SU-DHL-6 (cell line): ENCODE results near the gene IQCN.

Experiments
- H2AFZ ChIP-seq: fragments of 200-600 bp; sonication (generic); 2 replicates; pipeline ENCODE4 v1.6.1; 2014; ENCODE audit warnings: low read depth, mild to moderate bottlenecking, moderate library complexity, mixed read lengths, antibody characterized with exemption, low read length; ENCODE audit not compliant: severe bottlenecking
- H3F3A ChIP-seq: fragments of 200-600 bp; shearing (Covaris generic); 2 replicates; pipeline ENCODE4 v1.6.0; 2016; ENCODE audit warnings: antibody characterized with exemption, mild to moderate bottlenecking; ENCODE audit not compliant: insufficient read depth
- H3K27ac ChIP-seq: fragments of 200-600 bp; sonication (generic); 2 replicates; pipeline ENCODE4 v1.5.1; 2016; ENCODE audit warnings: low read depth, mild to moderate bottlenecking, low read length, moderate library complexity, mixed read lengths
- H3K27me3 ChIP-seq: fragments of 200-600 bp; sonication (generic), shearing (Covaris generic); 2 replicates; pipeline ENCODE4 v1.6.0; 2014; ENCODE audit warnings: mild to moderate bottlenecking, low read length
- H3K36me3 ChIP-seq: fragments of 200-600 bp; sonication (generic); 2 replicates; pipeline ENCODE4 v1.6.1; 2014; ENCODE audit warnings: mild to moderate bottlenecking, low read length, mixed read lengths
- H3K4me2 ChIP-seq: fragments of 300-600, 200-600 bp; shearing (Covaris generic), sonication (generic); 2 replicates; pipeline ENCODE4 v1.6.0; 2014; ENCODE audit warnings: low read length, low read depth, mild to moderate bottlenecking; ENCODE audit not compliant: poor library complexity, severe bottlenecking
- H3K4me3 ChIP-seq: fragments of 200-600 bp; sonication (generic); 2 replicates; pipeline ENCODE4 v1.5.1; 2014; ENCODE audit warnings: antibody characterized with exemption, low read length, mild to moderate bottlenecking, mixed read lengths; ENCODE audit not compliant: insufficient read depth, poor library complexity, severe bottlenecking
- H3K79me2 ChIP-seq: fragments of 200-600 bp; sonication (generic); 2 replicates; pipeline ENCODE4 v1.6.1; 2014; ENCODE audit warnings: mild to moderate bottlenecking, low read length, moderate library complexity; ENCODE audit not compliant: insufficient read depth
- H3K9ac ChIP-seq: fragments of 200-600 bp; sonication (generic); 2 replicates; pipeline ENCODE4 v1.7.0; 2014; ENCODE audit warnings: mild to moderate bottlenecking, low read length
- H3K9me2 ChIP-seq: fragments of 200-600 bp; sonication (generic); replicated peaks from 2 replicates; pipeline ENCODE4 v1.6.1; 2014; ENCODE audit warnings: low read length; ENCODE audit not compliant: insufficient read depth
- H3K9me3 ChIP-seq: fragments of 200-600 bp; sonication (generic); 2 replicates; pipeline ENCODE4 v1.6.1; 2014; ENCODE audit warnings: low read length, mixed read lengths; ENCODE audit not compliant: insufficient read depth
- H4K20me1 ChIP-seq: fragments of 200-600 bp; sonication (generic); 2 replicates; pipeline ENCODE4 v1.6.1; 2014; ENCODE audit warnings: low read depth, mild to moderate bottlenecking, antibody characterized with exemption, low read length, moderate library complexity, mixed read lengths
- CTCF ChIP-seq: fragments of 200-600 bp; sonication (generic); IDR thresholded peaks from one replicate; pipeline ENCODE4 v1.5.1; 2017; ENCODE audit warnings: antibody characterized with exemption, mild to moderate bottlenecking, low read length, moderate library complexity; ENCODE audit not compliant: insufficient read depth, poor library complexity, severe bottlenecking
- EZH2phosphoT487 ChIP-seq: fragments of 200-600 bp; sonication (generic), shearing (Covaris generic); conservative IDR thresholded peaks from 2 replicates; pipeline ENCODE4 v1.6.1; 2018; ENCODE audit warnings: mild to moderate bottlenecking, antibody characterized with exemption, low read length, moderate library complexity, mixed read lengths

IQCN gene

GRCh38 chr19:18233224-18233825 is 40.9 kb downstream of the IQCN start:
- no peak overlapping the region for H3K9ac ChIP-seq
- H3K27me3 ChIP-seq, result no peaks in the 10 kb centered on the region
- no peak overlapping the region for H3K27ac ChIP-seq
- H4K20me1 ChIP-seq, result no peaks in the 10 kb centered on the region
- no peak overlapping the region for H3K4me2 ChIP-seq
- no peak overlapping the region for H3K4me3 ChIP-seq
- no peaks in the 10 kb centered on the region for H3K9me2 ChIP-seq
- no peaks in the 10 kb centered on the region for H3K79me2 ChIP-seq
- H3F3A ChIP-seq, result no peaks in the 10 kb centered on the region
- H3K9me3 ChIP-seq, result no peaks in the 10 kb centered on the region
- H2AFZ ChIP-seq, result no peak overlapping the region
- no peak for TF ChIP-seq CTCF
- TF ChIP-seq EZH2phosphoT487, result no peak
- H3K36me3 ChIP-seq, result no peaks in the 10 kb centered on the region

GRCh38 chr19:18232540-18233223 is 41.6 kb downstream of the IQCN start:
- no peak for TF ChIP-seq CTCF
- H3K9me3 ChIP-seq, result no peaks in the 10 kb centered on the region
- no peak overlapping the region for H3K9ac ChIP-seq
- no peak overlapping the region for H3K4me3 ChIP-seq
- no peak overlapping the region for H2AFZ ChIP-seq
- H3K27ac ChIP-seq, result no peak overlapping the region
- no peaks in the 10 kb centered on the region for H4K20me1 ChIP-seq
- no peaks in the 10 kb centered on the region for H3K27me3 ChIP-seq
- H3F3A ChIP-seq, result no peaks in the 10 kb centered on the region
- no peaks in the 10 kb centered on the region for H3K9me2 ChIP-seq
- H3K79me2 ChIP-seq, result no peaks in the 10 kb centered on the region
- H3K4me2 ChIP-seq, result no peak overlapping the region
- H3K36me3 ChIP-seq, result no peaks in the 10 kb centered on the region

GRCh38 chr19:18231775-18232174 is 42.5 kb downstream of the IQCN start:
- no peak overlapping the region for H3K9ac ChIP-seq
- no peak overlapping the region for H3K4me3 ChIP-seq
- H3K36me3 ChIP-seq, result no peaks in the 10 kb centered on the region
- no peak overlapping the region for H2AFZ ChIP-seq
- H3K79me2 ChIP-seq, result no peaks in the 10 kb centered on the region
- no peaks in the 10 kb centered on the region for H4K20me1 ChIP-seq
- H3K9me3 ChIP-seq, result no peaks in the 10 kb centered on the region
- H3K9me2 ChIP-seq, result no peaks in the 10 kb centered on the region
- no peak overlapping the region for H3K4me2 ChIP-seq
- no peak overlapping the region for H3K27ac ChIP-seq
- no peak for TF ChIP-seq EZH2phosphoT487
- no peak for TF ChIP-seq CTCF
- no peaks in the 10 kb centered on the region for H3F3A ChIP-seq
- no peaks in the 10 kb centered on the region for H3K27me3 ChIP-seq
